ENCODE data around the gene GNG2. TPM values are rescaled to one million over a fixed set of nuclear protein-coding genes. Genes with fewer than 3 reads are reported as not detected.

Gene GNG2
- total RNA-seq (35.6 TPM), polyA plus RNA-seq (ENCODE audit: insufficient read depth, low read depth, low replicate concordance) (4.0 TPM)
- long read RNA-seq, donor 1, transcript GNG2-213 (4 exons, 2,125 nt), result major isoform, 16 of 19 reads
- long read RNA-seq, donor 1, partial matches to known transcripts, result 0 of 19 reads
- long read RNA-seq, donor 1, other reads (novel, unspliced or antisense), result 0 of 19 reads
- long read RNA-seq, donor 2, transcript GNG2-213 (4 exons, 2,125 nt), result major isoform, 16 of 18 reads
- long read RNA-seq, donor 2, partial matches to known transcripts, result 0 of 18 reads
- long read RNA-seq, donor 2, other reads (novel, unspliced or antisense), result 0 of 18 reads
- long read RNA-seq, donor 3, transcript GNG2-213 (4 exons, 2,125 nt), result major isoform, 22 of 27 reads
- long read RNA-seq, donor 3, partial matches to known transcripts, result 0 of 27 reads
- long read RNA-seq, donor 3, other reads (novel, unspliced or antisense), result 0 of 27 reads
- long read RNA-seq, donor 4, transcript GNG2-213 (4 exons, 2,125 nt), result major isoform, 30 of 34 reads
- long read RNA-seq, donor 4, partial matches to known transcripts, result 0 of 34 reads
- long read RNA-seq, donor 4, other reads (novel, unspliced or antisense), result 0 of 34 reads
- long read RNA-seq, donor 5, partial matches to known transcripts, result 0 of 1 reads
- long read RNA-seq, donor 5, other reads (novel, unspliced or antisense), result 0 of 1 reads
- long read RNA-seq, donor 6, transcript GNG2-201 (3 exons, 3,729 nt), result minor isoform, 7 of 35 reads
- long read RNA-seq, donor 6, transcript GNG2-213 (4 exons, 2,125 nt), result major isoform, 28 of 35 reads
- long read RNA-seq, donor 6, partial matches to known transcripts, result 0 of 35 reads
- long read RNA-seq, donor 6, other reads (novel, unspliced or antisense), result 0 of 35 reads
- long read RNA-seq, donor 7, transcript GNG2-213 (4 exons, 2,125 nt), result major isoform, 11 of 15 reads
- long read RNA-seq, donor 7, partial matches to known transcripts, result 0 of 15 reads
- long read RNA-seq, donor 7, other reads (novel, unspliced or antisense), result 4 of 15 reads
- long read RNA-seq, donor 8, transcript GNG2-213 (4 exons, 2,125 nt), result major isoform, 23 of 24 reads
- long read RNA-seq, donor 8, partial matches to known transcripts, result 0 of 24 reads
- long read RNA-seq, donor 8, other reads (novel, unspliced or antisense), result 0 of 24 reads
- long read RNA-seq, donor 9, transcript GNG2-213 (4 exons, 2,125 nt), result major isoform, 13 of 14 reads
- long read RNA-seq, donor 9, partial matches to known transcripts, result 0 of 14 reads
- long read RNA-seq, donor 9, other reads (novel, unspliced or antisense), result 0 of 14 reads
- long read RNA-seq, donor 10, transcript GNG2-213 (4 exons, 2,125 nt), result major isoform, 23 of 27 reads
- long read RNA-seq, donor 10, partial matches to known transcripts, result 0 of 27 reads
- long read RNA-seq, donor 10, other reads (novel, unspliced or antisense), result 0 of 27 reads

GRCh38 chr14:51860164-51860824, at the start of gene GNG2:
TSS of gene GNG2 (plus strand) at chr14:51860612. CDS start at chr14:51950679, 90,067 bp downstream.
- no peak for TF ChIP-seq CTCF (IDR thresholded peaks at IDR 0.05; ENCODE audit: borderline replicate concordance, extremely low read depth, insufficient read depth)
- Histone ChIP-seq H3K9ac (ENCODE audit: low read length in 3 of 3) (peak within 1 kb of the TSS; percentile 14 to 86 (median 61)), H3K4me1 (ENCODE audit: control insufficient read depth in 2 of 3, insufficient read depth in 2 of 3, low read depth in 1 of 3, low read length in 3 of 3) (peaks cover 0 to 6% (median 5%) of the 10 kb centered on the region in 3 donors), H3K9me3 (ENCODE audit: control insufficient read depth in 2 of 3, insufficient read depth in 1 of 3, low read length in 3 of 3) (no peaks in the 10 kb centered on the region), H3K27me3 (ENCODE audit: control insufficient read depth, insufficient read depth, low read length) (no peaks in the 10 kb centered on the region), H3K4me3 (ENCODE audit: low read length in 3 of 3) (peak within 1 kb of the TSS; percentile 68 to 85 (median 70)), H3K36me3 (ENCODE audit: control insufficient read depth in 2 of 3, insufficient read depth in 3 of 3, low read length in 3 of 3) (no peaks in the 10 kb centered on the region), H3K27ac (ENCODE audit: low read depth in 2 of 2, low read length in 2 of 2) (peak within 1 kb of the TSS in 1 of 2 donors; percentile 51)
- intact Hi-C loops (cut with DNase I), result no loop called here
- DNase-seq, result peak; percentile 83 to 96 (median 89)
- no peak for FAIRE-seq

DNA sequence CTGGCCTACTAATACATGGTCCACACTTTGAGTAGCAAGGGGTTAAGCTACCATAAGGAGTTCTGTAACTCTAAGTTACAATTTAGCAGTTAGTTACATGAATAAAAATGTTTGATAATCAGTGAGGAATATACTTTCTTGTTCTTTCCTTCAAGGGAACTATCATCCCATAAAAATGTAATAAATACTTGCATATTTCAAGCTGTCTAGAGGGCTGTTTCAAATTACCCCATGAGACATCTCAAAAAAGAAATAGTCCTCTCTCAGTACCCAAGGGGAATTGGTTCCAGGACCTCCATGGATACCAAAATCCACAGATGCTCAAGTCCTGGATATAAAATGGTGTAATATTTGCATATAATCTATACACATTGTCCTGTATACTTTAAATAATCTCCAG, 48.7 kb upstream of the GNG2 start:
- no peak overlapping the region for H3K9ac ChIP-seq (ENCODE audit: low read length in 3 of 3)
- no peak for TF ChIP-seq CTCF (IDR thresholded peaks at IDR 0.05; ENCODE audit: borderline replicate concordance, extremely low read depth, insufficient read depth)
- DNase-seq (no peak), FAIRE-seq (no peak)
- H3K4me1 ChIP-seq (ENCODE audit: control insufficient read depth in 2 of 3, insufficient read depth in 2 of 3, low read depth in 1 of 3, low read length in 3 of 3), result peaks cover 0 to 9% (median 0%) of the 10 kb centered on the region in 3 donors
- no peak overlapping the region for H3K27ac ChIP-seq (ENCODE audit: low read depth in 2 of 2, low read length in 2 of 2)
- no peaks in the 10 kb centered on the region for H3K36me3 ChIP-seq (ENCODE audit: control insufficient read depth in 2 of 3, insufficient read depth in 3 of 3, low read length in 3 of 3)
- no peaks in the 10 kb centered on the region for H3K27me3 ChIP-seq (ENCODE audit: control insufficient read depth, insufficient read depth, low read length)
- peaks cover 0 to 3% (median 0%) of the 10 kb centered on the region in 3 donors for H3K9me3 ChIP-seq (ENCODE audit: control insufficient read depth in 2 of 3, insufficient read depth in 1 of 3, low read length in 3 of 3)
- intact Hi-C loops (cut with DNase I), result no loop called here
- H3K4me3 ChIP-seq (ENCODE audit: low read length in 3 of 3), result no peak overlapping the region

DNA sequence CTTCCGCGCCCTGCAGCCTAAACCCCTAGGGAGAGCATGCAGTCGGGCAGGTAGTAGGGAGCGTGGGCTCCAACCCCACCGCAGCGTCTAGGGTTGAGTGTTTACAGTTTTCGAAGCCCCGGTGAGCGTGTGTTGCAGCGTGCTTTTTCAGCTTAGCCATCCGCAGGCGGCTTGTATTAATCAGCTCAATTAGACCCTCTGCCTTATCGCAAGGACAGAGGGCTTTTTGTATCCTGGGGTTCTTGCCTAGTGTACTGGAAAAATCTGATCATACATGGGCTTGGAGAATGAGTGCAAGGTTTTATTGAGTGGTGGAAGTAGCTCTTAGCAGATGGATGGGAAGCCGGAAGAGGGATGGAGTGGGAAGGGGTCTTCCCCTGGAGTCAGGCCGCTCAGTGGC, 44.4 kb upstream of the GNG2 start:
- FAIRE-seq, result no peak
- Histone ChIP-seq H3K27me3 (ENCODE audit: control insufficient read depth, insufficient read depth, low read length) (no peaks in the 10 kb centered on the region), H3K36me3 (ENCODE audit: control insufficient read depth in 2 of 3, insufficient read depth in 3 of 3, low read length in 3 of 3) (no peaks in the 10 kb centered on the region), H3K9ac (ENCODE audit: low read length in 3 of 3) (no peak overlapping the region), H3K9me3 (ENCODE audit: control insufficient read depth in 2 of 3, insufficient read depth in 1 of 3, low read length in 3 of 3) (no peaks in the 10 kb centered on the region), H3K4me3 (ENCODE audit: low read length in 3 of 3) (no peak overlapping the region), H3K27ac (ENCODE audit: low read depth in 2 of 2, low read length in 2 of 2) (no peak overlapping the region), H3K4me1 (ENCODE audit: control insufficient read depth in 2 of 3, insufficient read depth in 2 of 3, low read depth in 1 of 3, low read length in 3 of 3) (no peaks in the 10 kb centered on the region)
- intact Hi-C loops (cut with DNase I), result no loop called here
- no peak for DNase-seq
- no peak for TF ChIP-seq CTCF (IDR thresholded peaks at IDR 0.05; ENCODE audit: borderline replicate concordance, extremely low read depth, insufficient read depth)
